ENCODE measurements around the gene VARS2. TPM values are rescaled to one million over a fixed set of nuclear protein-coding genes. Genes with fewer than 3 reads are reported as not detected.
A peak's percentile ranks its signal among the peaks of the same experiment; 100 is the strongest.

Gene VARS2
- total and polyA plus RNA-seq, 9 of the 15 experiments (the other 6 are each of a cell fraction or from before 2014, with no cell fraction given), result 1.6 to 53.6 (median 29.9) TPM

GRCh38 chr6:30907758-30908591, 6.1 kb upstream of the VARS2 start, which contains the start of gene GTF2H4 (continued):
- no peak for TF ChIP-seq ELK1 (CRISPR knock-in tag; IDR thresholded peaks at IDR 0.05)
- peak; percentile 6; the same call in 1 of the 2 replicates for TF ChIP-seq TCF3 (CRISPR knock-in tag; IDR thresholded peaks at IDR 0.05)
- TF ChIP-seq XRCC3 (IDR thresholded peaks at IDR 0.05), result no peak
- peak; percentile 55 for TF ChIP-seq KDM5B (IDR thresholded peaks at IDR 0.05; ENCODE audit: insufficient replicate concordance, low read depth, low read length)
- peak; percentile 100 for TF ChIP-seq NCOA1 (IDR thresholded peaks at IDR 0.05; ENCODE audit: low read depth)
- no peak for TF ChIP-seq EZH2 (IDR thresholded peaks at IDR 0.05; ENCODE audit: borderline replicate concordance, low read depth, low read length)
- 0 out of 2 replicates have a peak, but pooled peaks have one; percentile 10 for TF ChIP-seq KLF16 (IDR thresholded peaks at IDR 0.05)
- peak; percentile 71 for TF ChIP-seq CREB1 (IDR thresholded peaks at IDR 0.05)
- TF ChIP-seq CREB1 (CRISPR knock-in tag; IDR thresholded peaks at IDR 0.05), result no peak; the same call in 1 of the 2 replicates
- no peak for TF ChIP-seq RHOXF2B (CRISPR knock-in tag; conservative IDR thresholded peaks at IDR 0.05)
- TF ChIP-seq HNRNPLL (IDR thresholded peaks at IDR 0.05; ENCODE audit: low read depth, low read length, poor library complexity, severe bottlenecking), result peak; percentile 65
- TF ChIP-seq ZBTB12 (CRISPR knock-in tag; IDR thresholded peaks at IDR 0.05), result peak; percentile 81
- peak; percentile 79 for TF ChIP-seq ZNF134 (CRISPR knock-in tag; conservative IDR thresholded peaks at IDR 0.05)
- no peak for TF ChIP-seq ZSCAN32 (CRISPR knock-in tag; IDR thresholded peaks at IDR 0.05)
- peak; percentile 87 for TF ChIP-seq MXI1 (IDR thresholded peaks at IDR 0.05; ENCODE audit: low read depth, low read length)
- 0 out of 4 replicates have a peak, but pooled peaks have one; percentile 8 to 12 for TF ChIP-seq RAD21 (CRISPR knock-in tag; conservative IDR thresholded peaks at IDR 0.05 in 1 of 2, IDR thresholded peaks at IDR 0.05 in 1 of 2)
- peak in 1 of 3 experiments; percentile 71 for TF ChIP-seq YY1 (IDR thresholded peaks at IDR 0.05; ENCODE audit: borderline replicate concordance in 1 of 3, control insufficient read depth in 1 of 3, extremely low read depth in 1 of 3, insufficient read depth in 3 of 3, insufficient read length in 1 of 3, insufficient replicate concordance in 2 of 3, low read depth in 1 of 3, low read length in 2 of 3)
- TF ChIP-seq NCOA6 (IDR thresholded peaks at IDR 0.05), result no peak
- no peak for TF ChIP-seq STAG1 (CRISPR knock-in tag; IDR thresholded peaks at IDR 0.05; ENCODE audit: borderline replicate concordance)
- no peak for TF ChIP-seq RBM34 (IDR thresholded peaks at IDR 0.05; ENCODE audit: borderline replicate concordance, insufficient read depth, low read length)
- TF ChIP-seq MXD1 (CRISPR knock-in tag; IDR thresholded peaks at IDR 0.05; ENCODE audit: borderline replicate concordance, poor library complexity, severe bottlenecking), result peak; percentile 13
- TF ChIP-seq ZNF766 (CRISPR knock-in tag; conservative IDR thresholded peaks at IDR 0.05), result peak; percentile 98
- peak; percentile 93 for TF ChIP-seq MBD2 (IDR thresholded peaks at IDR 0.05; ENCODE audit: borderline replicate concordance, low read depth)
- no peak for TF ChIP-seq ZNF277 (CRISPR knock-in tag; IDR thresholded peaks at IDR 0.05; ENCODE audit: borderline replicate concordance)

Data from K562 (cell line).